GM12878 (cell line): Measurements from ENCODE around the gene ARHGEF1. TPM values are rescaled to one million over a fixed set of nuclear protein-coding genes. Genes with fewer than 3 reads are reported as not detected.

Source experiments
- ATAC-seq: fragments of 200-7000 bp; cut with Tn5 transposase; 3 replicates; pipeline ENCODE4 v1.9.1; 2020; ENCODE audit warnings: mild to moderate bottlenecking, moderate library complexity
- BruUV-seq: library from RNA; stranded (reverse); fragments of 400-500 nt; replicated peaks from 2 replicates; lab custom pipeline; 2021; lab: Mats Ljungman, UMichigan
- CTCF ChIA-PET: fragments of 300-600 bp; sonication (Branson Sonifier 250); formaldehyde crosslinking; extraction: SDS; loops from one replicate; lab custom pipeline; 2021; ENCODE audit warnings: inconsistent platforms; lab: Yijun Ruan, JAX
- POLR2A ChIA-PET: fragments of 350-600 bp; formaldehyde crosslinking; extraction: SDS; loops from one replicate; lab custom pipeline; 2021; ENCODE audit warnings: inconsistent platforms; lab: Charles Lee
- RAD21 ChIA-PET: fragments of 300-600 bp; sonication (Branson Sonifier 250); formaldehyde crosslinking; loops from one replicate; lab custom pipeline; 2023; ENCODE audit warnings: antibody characterized with exemption; ENCODE audit not compliant: unreplicated experiment; lab: Charles Lee
- SMC1A ChIA-PET: fragments of 300-600 bp; sonication (Branson Sonifier 250); formaldehyde crosslinking; loops from one replicate; lab custom pipeline; 2023; ENCODE audit not compliant: unreplicated experiment, uncharacterized antibody; lab: Charles Lee
- DNase-seq: peaks from one replicate; pipeline ENCODE4 v3.0.0-alpha.2; 2011; ENCODE audit warnings: low read depth, low spot score
- FAIRE-seq: peaks from 3 replicates; lab custom pipeline; 2011; peaks lifted over from hg19 to GRCh38; lab: Jason Lieb, UNC
- H2AFZ ChIP-seq: 2 replicates; pipeline ENCODE4 v1.6.0; 2011; ENCODE audit warnings: low read depth, low read length, control low read depth; ENCODE audit not compliant: control insufficient read depth
- H3K27ac ChIP-seq: 2 replicates; pipeline ENCODE4 v1.5.1; 2011; ENCODE audit warnings: control low read depth; ENCODE audit not compliant: control insufficient read depth, insufficient read depth
- H3K27me3 ChIP-seq, 2 experiments: replicated peaks in 1 of 2; 2 replicates each; pipeline versions ENCODE4 v1.6.0 to v1.6.1; 2011; ENCODE audit warnings: low read length in 1 of 2; ENCODE audit not compliant: control insufficient read depth in 2 of 2, insufficient read depth in 2 of 2
- H3K36me3 ChIP-seq, 2 experiments: 2 replicates each; pipeline ENCODE4 v1.5.1; 2011; ENCODE audit warnings: low read length in 1 of 2; ENCODE audit not compliant: control insufficient read depth in 2 of 2, insufficient read depth in 2 of 2
- H3K4me1 ChIP-seq: 2 replicates; pipeline ENCODE4 v1.6.1; 2011; ENCODE audit warnings: mild to moderate bottlenecking, low read length, moderate library complexity, mixed read lengths; ENCODE audit not compliant: control insufficient read depth, insufficient read depth
- H3K4me2 ChIP-seq: 2 replicates; pipeline ENCODE4 v1.6.0; 2011; ENCODE audit warnings: control low read depth; ENCODE audit not compliant: control insufficient read depth, insufficient read depth
- H3K4me3 ChIP-seq: fragments of 200-600 bp; sonication (generic); 2 replicates; pipeline ENCODE4 v1.5.1; 2016
- H3K79me2 ChIP-seq: 2 replicates; pipeline ENCODE4 v1.6.0; 2011; ENCODE audit warnings: low read length; ENCODE audit not compliant: control insufficient read depth, insufficient read depth
- H3K9ac ChIP-seq: 2 replicates; pipeline ENCODE4 v1.8.0; 2011; ENCODE audit warnings: low read length, control low read depth, mixed read lengths; ENCODE audit not compliant: control insufficient read depth, insufficient read depth
- H3K9me3 ChIP-seq: replicated peaks from 3 replicates; pipeline ENCODE4 v1.5.1; 2011; ENCODE audit warnings: mild to moderate bottlenecking, low read length; ENCODE audit not compliant: control insufficient read depth, insufficient read depth
- H4K20me1 ChIP-seq: 2 replicates; pipeline ENCODE4 v1.6.0; 2011; ENCODE audit not compliant: control insufficient read depth, insufficient read depth
- BHLHE40 ChIP-seq, 2 experiments: fragments of 450-650 bp in 1 of 2; IDR thresholded peaks; 2 replicates each; pipeline ENCODE4 v1.6.1; 2011 to 2017; ENCODE audit warnings: low read depth in 2 of 2, borderline replicate concordance in 1 of 2, improper control_type of control experiment in 1 of 2, low read length in 1 of 2, mild to moderate bottlenecking in 1 of 2
- CEBPZ ChIP-seq: fragments of 150-350 bp; IDR thresholded peaks from 2 replicates; pipeline ENCODE4 v1.6.1; 2016; ENCODE audit warnings: low read depth, low read length
- NR2C1 ChIP-seq: fragments of 450-650 bp; IDR thresholded peaks from 2 replicates; pipeline ENCODE4 v1.6.1; 2017; ENCODE audit warnings: antibody characterized with exemption, mild to moderate bottlenecking, moderate library complexity
- RFX5 ChIP-seq: IDR thresholded peaks from 2 replicates; pipeline ENCODE4 v1.6.1; 2011; ENCODE audit warnings: low read depth, low read length, improper control_type of control experiment
- SMC3 ChIP-seq: IDR thresholded peaks from 2 replicates; pipeline ENCODE4 v1.6.1; 2011; ENCODE audit warnings: low read length, improper control_type of control experiment, borderline replicate concordance
- TARDBP ChIP-seq: IDR thresholded peaks from 2 replicates; pipeline ENCODE4 v1.6.1; 2016; ENCODE audit warnings: borderline replicate concordance
- ZNF274 ChIP-seq: IDR thresholded peaks from one replicate; pipeline ENCODE4 v1.8.0; 2011; ENCODE audit not compliant: insufficient read length, insufficient read depth
- WGBS: methylation state at CpG from one replicate; pipeline ENCODE4 v1.1.6; 2016; ENCODE audit warnings: low lambda C conversion rate; ENCODE audit not compliant: insufficient replicate concordance, insufficient coverage; ENCODE audit errors: missing lambda C conversion rate; 5-methylcytosine and 5-hydroxymethylcytosine counted together
- in situ Hi-C: fragments of 300-500 bp; cut with MboI; formaldehyde crosslinking; loops from 9 replicates; pipeline ENCODE4 v1.14.3; 2018; ENCODE audit warnings: mixed read lengths
- intact Hi-C: fragments of 100-400 bp; cut with micrococcal nuclease; formaldehyde crosslinking; loops from one replicate; pipeline ENCODE4 v1.14.2; 2022; ENCODE audit not compliant: unreplicated experiment
- polyA plus RNA-seq, 11 experiments: library from polyadenylated mRNA; depleted of rRNA in 4 of 11; unstranded in 6 of 11; stranded (reverse) in 5 of 11; fragments of >200 nt; fragmentation: Nextera tagmentation in 4 of 11; fragmentation: Illumina TruSeq in 1 of 11; extraction: Ambion mirVana in 4 of 11; extraction: Trizol in 1 of 11; gene quantifications; 1 replicate in 1 of 11; 2 replicates in 10 of 11; pipeline versions ENCODE4 v1.2.1 to v1.2.3, GENCODE V29; 2011 to 2016; ENCODE audit warnings: inconsistent platforms in 2 of 11, missing spikeins in 2 of 11, low read depth in 1 of 11
- total RNA-seq, 4 experiments: library from RNA; depleted of rRNA in 3 of 4; stranded (reverse); fragments of >200 nt in 3 of 4; fragmentation: Illumina TruSeq in 1 of 4; extraction: Trizol in 1 of 4; gene quantifications; 2 replicates each; pipeline versions ENCODE4 v1.2.1 to v1.2.3, GENCODE V29; 2013 to 2021

Gene ARHGEF1
- total and polyA plus RNA-seq, 10 of the 15 experiments (the other 5 are each of a cell fraction or from before 2014, with no cell fraction given), result 1.2 to 207 (median 53.9) TPM

GRCh38 chr19:41889896-41890295, 6.9 kb downstream of the ARHGEF1 start:
- DNase-seq, result no peak

More at GRCh38 chr19:41889896-41890295, 6.9 kb downstream of the ARHGEF1 start:
- no peak overlapping the region for H3K4me3 ChIP-seq
- TF ChIP-seq NR2C1 (no peak), BHLHE40 (IDR thresholded peaks at IDR 0.05; ENCODE audit: borderline replicate concordance in 1 of 2, low read depth in 2 of 2, low read length in 1 of 2) (no peak), CEBPZ (no peak), RFX5 (no peak), ZNF274 (no peak), TARDBP (no peak), SMC3 (no peak)
- TF ChIP-seq, all 136 proteins: peak for 0
- H4K20me1 ChIP-seq, result no peaks in the 10 kb centered on the region
- H3K27me3 ChIP-seq, result no peaks in the 10 kb centered on the region
- no TSS peak for BruUV-seq
- ChIA-PET RAD21 (interaction anchor here (0.9 to 1.4 kb wide), 3 partner anchors 13 to 30 kb away, joined by 3 to 5 read pairs (median 4); partner anchors contain the start of gene RPS19), SMC1A (interaction anchor here (1.0 to 1.6 kb wide), 2 partner anchors 17 to 62 kb away, joined by 3 to 5 read pairs; no protein-coding TSS in a partner anchor), CTCF (interaction anchor here (1.0 to 10.8 kb wide), 2 partner anchors 16 to 61 kb away, joined by 3 to 136 read pairs; partner anchors contain the start of gene CD79A), POLR2A (interaction anchor here (0.6 to 6.9 kb wide), 3 partner anchors 17 to 184 kb away, joined by 3 to 90 read pairs (median 4); no protein-coding TSS in a partner anchor)
- H3K36me3 ChIP-seq, result peaks cover 18 to 23% of the 10 kb centered on the region in 2 experiments; a peak in 3 of 4 replicates
- ATAC-seq, result no peak
- intact Hi-C loops (no loop called here), in situ Hi-C loops (no loop called here)
- H3K27ac ChIP-seq, result no peak overlapping the region
- H3K4me1 ChIP-seq, result peaks cover 30% of the 10 kb centered on the region
- no peak overlapping the region for H3K9ac ChIP-seq
- H3K79me2 ChIP-seq, result peaks cover 35% of the 10 kb centered on the region
- H2AFZ ChIP-seq, result no peak overlapping the region
- no peak overlapping the region for H3K4me2 ChIP-seq
- WGBS, result 79% methylated on average over 8 of the region's 8 CpGs
- no peak for FAIRE-seq
- no peaks in the 10 kb centered on the region for H3K9me3 ChIP-seq
